ENCODE measurements around the gene SPATS2. TPM values are rescaled to one million over a fixed set of nuclear protein-coding genes. Genes with fewer than 3 reads are reported as not detected.

SPATS2 gene
- total and polyA plus RNA-seq, 7 experiments from 2014 or later, result 3.0 to 9.8 (median 7.8) TPM

DNA sequence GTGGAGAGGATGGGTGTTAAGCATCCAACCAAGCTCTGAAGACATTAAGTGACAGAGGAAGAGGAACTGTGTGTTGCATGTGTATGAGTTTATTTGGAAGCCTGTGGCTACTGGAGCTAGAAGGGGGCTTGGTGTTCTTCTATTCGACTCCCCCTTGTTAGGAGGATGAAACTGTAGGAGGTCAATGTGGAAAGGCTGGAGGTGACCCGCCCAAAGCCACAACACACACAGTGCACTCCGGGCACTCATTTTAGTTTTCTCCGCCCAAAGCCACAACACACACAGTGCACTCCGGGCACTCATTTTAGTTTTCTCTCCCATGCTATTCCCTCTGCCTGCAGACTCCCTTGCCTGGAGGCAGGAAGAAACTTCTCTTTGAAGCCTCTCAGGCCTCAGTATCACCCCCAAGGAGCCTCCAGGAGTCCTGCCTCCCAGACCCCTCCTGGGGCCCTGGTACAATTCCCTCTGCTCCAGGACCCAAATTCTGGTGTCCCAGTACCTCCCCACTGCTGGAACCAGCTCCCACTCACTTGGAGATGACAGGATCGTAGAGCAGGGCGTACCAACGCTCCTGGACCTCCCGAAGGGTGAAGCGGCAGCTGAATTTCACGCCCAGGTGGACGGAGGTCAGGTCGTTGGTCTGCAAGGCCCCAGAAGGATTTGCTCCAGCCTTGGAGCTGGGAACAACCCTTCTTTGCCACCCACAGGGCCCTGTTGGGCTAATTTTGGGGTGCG lies 196.9 kb downstream of the SPATS2 start:
- no peak for ATAC-seq
- Mint-ChIP-seq H3K9me3 (no peaks in the 10 kb centered on the region), H3K36me3 (peaks cover 8 to 31% (median 16%) of the 10 kb centered on the region in 5 donors)

DNA sequence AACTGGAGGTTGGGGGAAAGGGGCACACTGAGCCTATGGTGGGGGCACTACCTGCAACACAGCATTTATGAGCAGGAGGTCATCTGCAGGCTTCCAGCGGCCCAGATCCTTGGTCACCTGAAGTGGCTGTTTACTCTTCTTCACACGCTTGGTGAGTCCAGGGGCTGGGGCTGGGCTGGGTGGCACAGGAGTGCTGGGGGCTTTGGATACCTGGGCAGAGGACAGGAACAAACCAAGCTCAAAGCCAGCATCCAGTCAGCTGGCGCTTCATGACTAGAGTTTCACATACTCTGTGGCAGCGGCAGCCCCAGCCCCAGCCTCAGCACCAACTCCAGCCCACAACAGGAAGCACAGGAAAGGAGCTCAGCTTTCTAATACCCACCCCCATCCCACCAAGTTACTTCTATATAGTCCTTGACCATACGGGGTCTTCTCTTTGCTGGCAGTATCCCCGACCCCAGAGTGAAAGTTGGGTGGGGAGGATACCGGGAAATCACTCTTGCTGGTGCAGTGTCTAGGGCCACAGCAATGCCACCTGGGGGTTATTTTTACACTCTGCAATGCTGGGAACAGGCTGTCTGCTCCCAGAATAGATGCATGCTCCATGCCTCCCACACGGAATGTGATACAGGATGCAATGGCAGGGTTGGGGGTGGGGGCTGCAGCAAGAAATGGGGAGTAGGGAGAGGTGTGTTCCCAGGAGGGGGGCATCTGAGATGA lies 197.6 kb downstream of the SPATS2 start:
- H3K9me3 ChIP-seq (ENCODE audit: control insufficient read depth in 2 of 3, low read length in 3 of 3), result no peaks in the 10 kb centered on the region
- peaks cover 8 to 27% (median 16%) of the 10 kb centered on the region in 5 donors for H3K36me3 Mint-ChIP-seq
- ChIA-PET CTCF (interaction anchor here (0.8 to 1.2 kb wide), 2 partner anchors 25 to 58 kb away, joined by 3 to 5 read pairs; partner anchors contain the start of gene PRPF40B), POLR2A (interaction anchor here (0.6 kb wide), 1 partner anchor 27 kb away, joined by 3 read pairs; no protein-coding TSS in a partner anchor)
- peaks cover 31 to 63% (median 53%) of the 10 kb centered on the region in 7 donors for H3K4me1 Mint-ChIP-seq
- no peaks in the 10 kb centered on the region for H3K9me3 Mint-ChIP-seq
- no peaks in the 10 kb centered on the region for H3K27me3 ChIP-seq (ENCODE audit: control insufficient read depth in 2 of 2, insufficient read depth in 2 of 2, low read length in 2 of 2)
- peaks cover 33 to 42% of the 10 kb centered on the region in 2 donors for H3K4me1 ChIP-seq (ENCODE audit: control insufficient read depth in 2 of 2, insufficient read depth in 2 of 2, low read length in 2 of 2)
- peaks cover 0 to 3% (median 0%) of the 10 kb centered on the region in 5 donors for H3K27me3 Mint-ChIP-seq
- no peak overlapping the region for H3K4me3 ChIP-seq (ENCODE audit: low read length)
- intact Hi-C loops (cut with micrococcal nuclease), result loop anchor here (1.0 to 5.0 kb wide), 6 partner anchors 12 to 547 kb away; partner anchors contain the start of genes BCDIN3D (in 1 of the 2), COX14 (in 1 of the 2), FMNL3 (in 1 of the 2) and SPATS2 (in 1 of the 2)
- peaks cover 16 to 60% (median 38%) of the 10 kb centered on the region in 3 experiments for H3K36me3 ChIP-seq (ENCODE audit: control insufficient read depth in 2 of 3, insufficient read depth in 3 of 3, low read length in 3 of 3)
- DNase-seq (no peak), ATAC-seq (no peak)
- H3K4me3 Mint-ChIP-seq, result peak overlapping the region; percentile 21 to 94 (median 42)
- no peak overlapping the region for H3K27ac ChIP-seq (ENCODE audit: low read depth, low read length)
- peak overlapping the region in 6 of 9 donors; percentile 28 to 73 (median 46) for H3K27ac Mint-ChIP-seq

More for the DNA sequence above, 196.9 kb downstream of the SPATS2 start:
- peaks cover 16 to 68% (median 42%) of the 10 kb centered on the region in 3 experiments for H3K36me3 ChIP-seq (ENCODE audit: control insufficient read depth in 2 of 3, insufficient read depth in 3 of 3, low read length in 3 of 3)
- intact Hi-C loops (cut with micrococcal nuclease), result no loop called here
- ChIA-PET POLR2A (interaction anchor here (0.9 to 1.0 kb wide), 3 partner anchors 24 to 241 kb away, joined by 3 to 4 read pairs (median 3); partner anchors contain the start of genes SPATS2 and TROAP), CTCF (interaction anchor here (1.2 kb wide), 1 partner anchor 25 kb away, joined by 5 read pairs; no protein-coding TSS in a partner anchor)
- peak overlapping the region in 6 of 10 donors; percentile 23 to 94 (median 43) for H3K4me3 Mint-ChIP-seq
- H3K9me3 ChIP-seq (ENCODE audit: control insufficient read depth in 2 of 3, low read length in 3 of 3), result no peaks in the 10 kb centered on the region
- peaks cover 33 to 42% of the 10 kb centered on the region in 2 donors for H3K4me1 ChIP-seq (ENCODE audit: control insufficient read depth in 2 of 2, insufficient read depth in 2 of 2, low read length in 2 of 2)
- peaks cover 31 to 63% (median 53%) of the 10 kb centered on the region in 7 donors for H3K4me1 Mint-ChIP-seq
- H3K4me3 ChIP-seq (ENCODE audit: low read length), result no peak overlapping the region
- no peak overlapping the region for H3K27ac ChIP-seq (ENCODE audit: low read depth, low read length)
- DNase-seq, result no peak
- peak overlapping the region in 7 of 9 donors; percentile 8 to 69 (median 58) for H3K27ac Mint-ChIP-seq
- H3K27me3 ChIP-seq (ENCODE audit: control insufficient read depth in 2 of 2, insufficient read depth in 2 of 2, low read length in 2 of 2), result no peaks in the 10 kb centered on the region
- H3K27me3 Mint-ChIP-seq, result peaks cover 0 to 3% (median 0%) of the 10 kb centered on the region in 5 donors

DNA sequence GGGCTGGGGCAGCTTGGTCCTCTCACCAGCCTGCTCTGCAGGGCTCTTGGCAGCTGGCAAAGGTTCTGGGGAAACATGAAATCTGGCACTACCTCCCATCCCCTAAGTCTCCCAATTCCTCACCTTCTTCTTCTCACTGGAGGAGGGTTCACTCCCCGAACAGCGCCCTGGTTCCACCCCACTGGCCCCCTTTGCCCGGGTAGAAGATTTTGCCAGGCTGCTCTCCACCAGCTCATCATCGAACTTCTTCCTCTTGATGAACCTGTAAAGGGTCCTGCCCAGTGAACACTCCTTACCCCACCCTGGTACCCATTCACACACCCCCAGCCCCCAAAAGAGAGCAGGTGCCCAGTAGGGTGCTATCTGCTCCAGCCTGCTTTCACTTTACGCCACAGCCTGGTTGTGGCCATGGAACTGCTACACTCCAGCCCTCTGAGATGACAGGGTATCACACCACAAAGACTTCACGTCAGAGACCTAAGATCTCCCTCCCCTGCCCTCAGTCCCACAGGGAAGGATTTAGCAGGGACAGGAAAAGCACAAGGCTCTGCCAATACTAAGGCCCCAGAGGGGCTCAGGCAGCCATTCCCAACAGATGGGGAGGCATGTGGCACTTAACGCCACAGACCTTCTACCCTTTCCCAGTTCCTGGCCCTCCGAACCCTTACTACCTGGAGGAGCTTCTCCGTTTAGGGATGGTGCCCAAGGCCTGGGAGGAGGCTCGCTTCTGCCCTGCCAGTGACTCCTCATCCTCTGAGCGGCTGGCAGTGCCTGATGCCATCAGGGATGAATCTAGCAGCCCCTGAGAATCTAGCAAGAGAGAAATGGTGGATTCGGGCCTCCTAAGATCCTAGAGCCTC lies 198.4 kb downstream of the SPATS2 start:
- H3K27ac Mint-ChIP-seq, result peak overlapping the region in 7 of 9 donors; percentile 8 to 69 (median 34)

DNA sequence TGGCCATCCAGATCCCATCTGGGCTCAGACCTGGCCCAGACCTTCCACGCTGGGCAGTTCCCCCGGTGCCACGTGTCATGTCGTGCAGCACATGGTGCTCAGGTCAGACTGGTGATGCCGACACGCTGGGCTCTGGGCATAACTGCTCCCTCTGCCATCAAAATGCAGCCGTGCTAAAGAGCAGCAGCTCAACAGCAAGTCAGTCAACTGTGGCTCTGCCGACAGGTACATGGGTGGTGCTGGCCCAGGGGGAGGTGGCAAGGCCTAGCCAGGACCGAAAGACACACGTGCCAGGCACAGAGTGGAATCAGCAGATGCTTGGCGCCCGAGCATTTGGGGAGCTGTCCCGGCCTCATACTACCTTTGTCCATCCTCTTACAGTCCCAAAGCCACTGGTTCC lies 199.1 kb downstream of the SPATS2 start:
- ChIA-PET CTCF (interaction anchor here (0.6 kb wide), 1 partner anchor 139 kb away, joined by 3 read pairs; no protein-coding TSS in a partner anchor), POLR2A (interaction anchor here (0.7 to 1.7 kb wide), 5 partner anchors 13 to 715 kb away, joined by 3 to 7 read pairs (median 4); partner anchors contain the start of gene TMBIM6)
- H3K4me3 ChIP-seq (ENCODE audit: low read length), result no peak overlapping the region
- intact Hi-C loops (cut with micrococcal nuclease), result loop anchor here (5.0 kb wide), 5 partner anchors 141 to 546 kb away; partner anchors contain the start of genes BCDIN3D (in 1 of the 2), COX14 (in 1 of the 2), FMNL3 (in 1 of the 2) and SPATS2 (in 1 of the 2)
- no peaks in the 10 kb centered on the region for H3K9me3 ChIP-seq (ENCODE audit: control insufficient read depth in 2 of 3, low read length in 3 of 3)
- peaks cover 15 to 45% (median 28%) of the 10 kb centered on the region in 3 experiments for H3K36me3 ChIP-seq (ENCODE audit: control insufficient read depth in 2 of 3, insufficient read depth in 3 of 3, low read length in 3 of 3)
- no peaks in the 10 kb centered on the region for H3K27me3 ChIP-seq (ENCODE audit: control insufficient read depth in 2 of 2, insufficient read depth in 2 of 2, low read length in 2 of 2)
- peaks cover 33 to 42% of the 10 kb centered on the region in 2 donors for H3K4me1 ChIP-seq (ENCODE audit: control insufficient read depth in 2 of 2, insufficient read depth in 2 of 2, low read length in 2 of 2)
- Mint-ChIP-seq H3K4me3 (peak overlapping the region in 8 of 10 donors; percentile 4 to 100 (median 98)), H3K4me1 (peaks cover 39 to 76% (median 59%) of the 10 kb centered on the region in 7 donors), H3K27me3 (peaks cover 0 to 3% (median 0%) of the 10 kb centered on the region in 5 donors), H3K9me3 (no peaks in the 10 kb centered on the region), H3K27ac (peak overlapping the region in 1 of 9 donors; percentile 8), H3K36me3 (peaks cover 8 to 25% (median 12%) of the 10 kb centered on the region in 5 donors)
- H3K27ac ChIP-seq (ENCODE audit: low read depth, low read length), result no peak overlapping the region
- ATAC-seq (no peak), DNase-seq (no peak)

More for the DNA sequence above, 198.4 kb downstream of the SPATS2 start:
- ChIA-PET CTCF (interaction anchor here (0.8 to 1.2 kb wide), 2 partner anchors 26 to 58 kb away, joined by 3 to 5 read pairs; partner anchors contain the start of gene PRPF40B), POLR2A (interaction anchor here (0.6 kb wide), 1 partner anchor 28 kb away, joined by 3 read pairs; no protein-coding TSS in a partner anchor)
- Histone ChIP-seq H3K9me3 (ENCODE audit: control insufficient read depth in 2 of 3, low read length in 3 of 3) (no peaks in the 10 kb centered on the region), H3K27me3 (ENCODE audit: control insufficient read depth in 2 of 2, insufficient read depth in 2 of 2, low read length in 2 of 2) (no peaks in the 10 kb centered on the region), H3K27ac (ENCODE audit: low read depth, low read length) (no peak overlapping the region), H3K4me1 (ENCODE audit: control insufficient read depth in 2 of 2, insufficient read depth in 2 of 2, low read length in 2 of 2) (peaks cover 33 to 42% of the 10 kb centered on the region in 2 donors), H3K36me3 (ENCODE audit: control insufficient read depth in 2 of 3, insufficient read depth in 3 of 3, low read length in 3 of 3) (peaks cover 16 to 52% (median 31%) of the 10 kb centered on the region in 3 experiments), H3K4me3 (ENCODE audit: low read length) (no peak overlapping the region)
- H3K36me3 Mint-ChIP-seq, result peaks cover 8 to 28% (median 15%) of the 10 kb centered on the region in 5 donors
- no peaks in the 10 kb centered on the region for H3K9me3 Mint-ChIP-seq
- DNase-seq, result no peak
- peaks cover 0 to 3% (median 0%) of the 10 kb centered on the region in 5 donors for H3K27me3 Mint-ChIP-seq
- no peak for ATAC-seq
- peak overlapping the region in 9 of 10 donors; percentile 19 to 94 (median 50) for H3K4me3 Mint-ChIP-seq
- intact Hi-C loops (cut with micrococcal nuclease), result loop anchor here (1.0 to 5.0 kb wide), 6 partner anchors 12 to 547 kb away; partner anchors contain the start of genes BCDIN3D (in 1 of the 2), COX14 (in 1 of the 2), FMNL3 (in 1 of the 2) and SPATS2 (in 1 of the 2)
- H3K4me1 Mint-ChIP-seq, result peaks cover 35 to 68% (median 54%) of the 10 kb centered on the region in 7 donors

DNA sequence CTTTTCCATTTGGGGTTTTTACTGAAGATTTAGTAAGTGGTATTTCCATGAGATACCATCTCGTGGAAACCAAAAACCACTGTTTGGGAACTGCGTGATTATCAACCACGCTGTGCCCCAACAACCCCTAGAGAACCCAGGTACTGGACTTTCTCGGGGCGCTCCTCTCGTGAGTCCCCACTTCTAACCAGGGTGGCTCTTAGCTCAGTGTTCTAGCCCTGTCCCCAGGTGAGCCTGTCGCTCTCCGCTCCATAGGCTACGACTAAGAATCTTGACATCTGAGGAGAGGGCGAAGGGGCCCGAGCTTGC lies 200.0 kb downstream of the SPATS2 start:
- H3K36me3 ChIP-seq (ENCODE audit: control insufficient read depth in 2 of 3, insufficient read depth in 3 of 3, low read length in 3 of 3), result peaks cover 6 to 38% (median 24%) of the 10 kb centered on the region in 3 experiments
- ChIA-PET POLR2A (interaction anchor here (0.7 to 1.7 kb wide), 10 partner anchors 13 to 1672 kb away, joined by 3 to 7 read pairs (median 4); partner anchors contain the start of genes DAZAP2, SPATS2 and TMBIM6), CTCF (no interaction called here)
- peak; percentile 8 for ATAC-seq
- no peaks in the 10 kb centered on the region for H3K9me3 Mint-ChIP-seq
- peaks cover 45 to 79% (median 62%) of the 10 kb centered on the region in 7 donors for H3K4me1 Mint-ChIP-seq
- H3K27ac ChIP-seq (ENCODE audit: low read depth, low read length), result peak overlapping the region; percentile 91
- no peak for DNase-seq
- peak overlapping the region; percentile 98 to 100 (median 99) for H3K27ac Mint-ChIP-seq
- peak overlapping the region; percentile 81 for H3K4me3 ChIP-seq (ENCODE audit: low read length)
- H3K36me3 Mint-ChIP-seq, result peaks cover 6 to 24% (median 8%) of the 10 kb centered on the region in 5 donors
- intact Hi-C loops (cut with micrococcal nuclease), result loop anchor here (5.0 kb wide), 5 partner anchors 140 to 545 kb away; partner anchors contain the start of genes BCDIN3D (in 1 of the 2), COX14 (in 1 of the 2), FMNL3 (in 1 of the 2) and SPATS2 (in 1 of the 2)
- no peaks in the 10 kb centered on the region for H3K27me3 ChIP-seq (ENCODE audit: control insufficient read depth in 2 of 2, insufficient read depth in 2 of 2, low read length in 2 of 2)
- H3K4me1 ChIP-seq (ENCODE audit: control insufficient read depth in 2 of 2, insufficient read depth in 2 of 2, low read length in 2 of 2), result peaks cover 33 to 42% of the 10 kb centered on the region in 2 donors
- peak overlapping the region; percentile 94 to 100 (median 99) for H3K4me3 Mint-ChIP-seq
- no peaks in the 10 kb centered on the region for H3K9me3 ChIP-seq (ENCODE audit: control insufficient read depth in 2 of 3, low read length in 3 of 3)
- H3K27me3 Mint-ChIP-seq, result peaks cover 0 to 3% (median 0%) of the 10 kb centered on the region in 5 donors
